AG09319 (cell line): ENCODE measurements around the gene TNFRSF4.

Source experiments
- DNase-seq: peaks from one replicate; pipeline ENCODE4 v3.0.0-alpha.2; 2010; ENCODE audit warnings: low read depth; ENCODE audit errors: extremely low read depth
- CTCF ChIP-seq: IDR thresholded peaks from 2 replicates; pipeline ENCODE4 v1.5.1; 2011; ENCODE audit warnings: low read depth, mild to moderate bottlenecking, inconsistent platforms, low read length, moderate library complexity

The TNFRSF4 gene

GRCh38 chr1:1213345-1214265 lies at the start of gene TNFRSF4:
TNFRSF4 (minus strand) TSS chr1:1214153; CDS start chr1:1214127, 26 bp downstream.
- no peak for DNase-seq
- no peak for TF ChIP-seq CTCF

GRCh38 chr1:1262758-1263157 lies 48.8 kb upstream of the TNFRSF4 start:
- TF ChIP-seq CTCF: no peak

GRCh38 chr1:1262071-1262470 lies 48.1 kb upstream of the TNFRSF4 start:
- DNase-seq: no peak
- no peak for TF ChIP-seq CTCF

More at GRCh38 chr1:1262758-1263157, 48.8 kb upstream of the TNFRSF4 start:
- DNase-seq: no peak

GRCh38 chr1:1260843-1261560 lies 47.0 kb upstream of the TNFRSF4 start:
- no peak for TF ChIP-seq CTCF
- DNase-seq: no peak

- DNase-seq: no peak
- TF ChIP-seq CTCF: no peak
These were observed 46.1 kb upstream of the TNFRSF4 start for GRCh38 chr1:1259951-1260600.

- TF ChIP-seq CTCF: no peak
- DNase-seq: no peak
These were observed 45.6 kb upstream of the TNFRSF4 start for GRCh38 chr1:1259540-1259939.
